Measurements from ENCODE around the gene CLEC17A.
"Not testable (repeated sequence)": the region's sequence is repeated elsewhere in the genome, so short reads cannot be mapped to it uniquely, and the experiment has no call there.

Gene CLEC17A, protein sequence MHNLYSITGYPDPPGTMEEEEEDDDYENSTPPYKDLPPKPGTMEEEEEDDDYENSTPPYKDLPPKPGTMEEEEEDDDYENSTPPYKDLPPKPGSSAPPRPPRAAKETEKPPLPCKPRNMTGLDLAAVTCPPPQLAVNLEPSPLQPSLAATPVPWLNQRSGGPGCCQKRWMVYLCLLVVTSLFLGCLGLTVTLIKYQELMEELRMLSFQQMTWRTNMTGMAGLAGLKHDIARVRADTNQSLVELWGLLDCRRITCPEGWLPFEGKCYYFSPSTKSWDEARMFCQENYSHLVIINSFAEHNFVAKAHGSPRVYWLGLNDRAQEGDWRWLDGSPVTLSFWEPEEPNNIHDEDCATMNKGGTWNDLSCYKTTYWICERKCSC

DNA sequence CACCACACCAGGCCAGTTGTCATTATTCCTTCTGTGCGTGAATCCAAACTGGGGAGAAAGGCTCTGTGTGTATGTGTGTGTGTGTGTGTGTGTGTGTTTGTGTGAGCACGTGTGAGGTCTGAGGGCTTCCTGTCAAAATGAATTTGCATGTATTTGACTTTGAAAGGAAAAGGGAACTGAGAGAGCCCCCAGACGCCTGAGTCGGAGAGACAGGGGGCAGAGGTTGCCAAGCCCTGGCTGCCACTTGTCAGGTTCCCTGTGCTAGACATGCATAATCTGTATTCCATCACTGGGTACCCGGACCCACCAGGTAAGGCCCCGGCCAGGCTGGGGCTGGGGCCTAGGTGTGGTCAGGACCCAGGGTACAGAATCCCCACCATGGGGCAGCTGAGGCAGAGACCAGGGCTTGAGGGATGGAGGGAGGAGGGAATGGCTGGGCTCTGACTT is at the start of gene CLEC17A:
TSS of gene CLEC17A (plus strand) at position 191 of the 447 bp plus-strand sequence. CDS start at position 268, 77 bp downstream.
- no peak within 1 kb of the TSS for H3K4me3 Mint-ChIP-seq
- no peaks in the 10 kb centered on the region for H3K9me3 Mint-ChIP-seq (ENCODE audit: low read depth)
- no peak within 1 kb of the TSS for H3K27ac Mint-ChIP-seq
- no peaks in the 10 kb centered on the region for H3K36me3 Mint-ChIP-seq
- H3K27me3 Mint-ChIP-seq: no peaks in the 10 kb centered on the region
- peaks cover 8% of the 10 kb centered on the region for H3K4me1 Mint-ChIP-seq (ENCODE audit: low read depth)

DNA sequence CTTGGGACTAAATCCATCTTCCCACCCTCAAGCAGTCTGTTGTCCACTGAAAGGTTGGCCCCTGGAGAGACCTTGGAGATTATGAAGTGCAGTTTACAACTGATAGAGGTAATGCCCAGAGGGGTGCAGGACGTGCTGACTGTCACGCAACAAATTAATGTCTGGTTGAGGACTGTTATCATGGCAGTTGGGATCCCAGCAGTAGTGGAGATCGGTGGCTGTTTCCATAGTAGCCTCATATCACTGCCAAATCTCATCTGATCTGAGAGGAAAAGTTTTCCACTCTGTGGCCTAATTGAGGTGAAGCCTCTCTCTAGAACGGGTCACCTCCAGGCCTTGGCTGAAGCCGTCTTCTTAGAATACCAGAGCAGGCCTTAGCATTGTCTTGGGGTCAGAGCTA is 49.4 kb upstream of the CLEC17A start:
- peaks cover 49% of the 10 kb centered on the region for H3K4me1 Mint-ChIP-seq (ENCODE audit: low read depth)

DNA sequence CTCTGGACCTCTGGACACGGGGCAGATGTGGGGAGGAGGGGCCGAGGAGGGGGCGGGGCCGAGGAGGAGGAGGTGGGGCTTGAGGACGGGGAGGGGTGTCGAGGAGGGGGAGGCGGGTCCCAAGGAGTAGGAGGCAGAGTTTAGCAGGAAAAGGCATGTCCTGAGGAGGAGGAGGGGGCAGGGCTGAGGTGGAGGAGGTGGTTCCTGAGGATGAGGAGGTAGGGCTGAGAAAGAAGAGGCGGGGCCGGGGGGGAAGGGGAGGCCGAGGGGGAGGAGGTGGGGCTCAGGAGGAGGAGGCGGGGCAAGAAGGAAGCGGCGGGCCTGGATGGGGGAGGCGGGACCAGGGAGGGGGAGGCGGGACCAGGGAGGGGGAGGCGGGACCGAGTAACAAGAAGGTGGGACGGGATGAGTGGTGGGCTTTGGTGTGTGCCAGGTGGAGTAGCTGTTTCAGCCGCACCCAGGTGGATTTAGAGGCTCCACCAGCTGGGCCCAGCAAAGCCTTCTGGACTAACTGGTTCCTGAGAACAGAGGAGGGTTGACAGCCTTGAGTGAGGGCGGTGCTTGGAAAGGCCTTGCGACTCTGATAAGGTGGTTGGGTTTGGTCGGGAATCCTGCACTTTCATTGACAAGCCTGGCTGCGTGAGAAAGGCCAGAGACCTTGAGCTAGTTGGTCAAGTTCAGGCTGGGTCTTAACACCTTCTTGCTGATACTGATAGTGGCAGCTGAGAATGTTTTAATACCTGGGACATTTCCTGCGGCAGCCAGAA is 45.8 kb upstream of the CLEC17A start:
- H3K4me3 Mint-ChIP-seq: no peak overlapping the region
- H3K27me3 Mint-ChIP-seq: no peaks in the 10 kb centered on the region
- H3K36me3 Mint-ChIP-seq: no peaks in the 10 kb centered on the region
- no peaks in the 10 kb centered on the region for H3K9me3 Mint-ChIP-seq (ENCODE audit: low read depth)
- H3K4me1 Mint-ChIP-seq (ENCODE audit: low read depth): peaks cover 39% of the 10 kb centered on the region
- H3K27ac Mint-ChIP-seq: no peak overlapping the region

More for the DNA sequence above, 49.4 kb upstream of the CLEC17A start:
- H3K27me3 Mint-ChIP-seq: no peaks in the 10 kb centered on the region
- peak overlapping the region; percentile 73 for H3K27ac Mint-ChIP-seq
- no peak overlapping the region for H3K4me3 Mint-ChIP-seq
- no peaks in the 10 kb centered on the region for H3K9me3 Mint-ChIP-seq (ENCODE audit: low read depth)
- no peaks in the 10 kb centered on the region for H3K36me3 Mint-ChIP-seq

DNA sequence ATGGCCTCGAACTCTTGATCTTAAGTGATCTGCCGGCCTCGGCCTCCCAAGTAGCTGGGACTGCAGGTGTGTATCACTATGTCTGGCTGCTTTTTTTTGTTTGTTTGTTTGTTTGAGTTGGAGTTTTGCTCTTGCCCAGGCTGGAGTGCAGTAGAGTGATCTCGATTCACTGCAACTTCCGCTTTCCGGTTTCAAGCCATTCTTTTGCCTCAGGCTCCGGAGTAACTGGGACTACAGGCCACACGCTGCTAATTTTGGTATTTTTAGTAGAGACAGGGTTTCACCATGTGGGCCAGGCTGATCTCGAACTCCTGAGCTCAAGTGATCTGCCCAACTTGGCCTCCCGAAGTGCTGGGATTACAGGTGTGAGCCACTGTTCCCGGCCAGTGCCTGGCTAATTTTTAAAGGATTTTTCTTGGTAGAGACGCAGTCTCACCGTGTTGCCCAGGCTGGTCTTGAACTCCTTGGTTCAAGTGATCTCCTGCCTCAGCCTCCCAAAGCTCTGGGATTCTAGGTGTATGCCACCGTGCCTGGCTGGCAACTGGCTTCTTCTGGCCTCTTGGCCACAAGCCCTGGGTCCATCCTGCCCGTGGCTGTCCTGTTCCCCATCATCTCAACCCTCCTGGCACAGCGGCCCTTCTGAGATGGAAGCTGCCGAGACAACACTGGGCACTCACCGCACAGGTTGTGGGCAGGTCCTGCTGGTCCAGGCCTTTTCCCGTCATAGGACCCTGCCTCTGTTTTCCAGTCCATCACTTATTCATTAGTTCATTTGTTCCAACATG is 42.0 kb upstream of the CLEC17A start:
- no peak overlapping the region for H3K4me3 Mint-ChIP-seq
- no peaks in the 10 kb centered on the region for H3K36me3 Mint-ChIP-seq
- no peaks in the 10 kb centered on the region for H3K27me3 Mint-ChIP-seq
- peaks cover 42% of the 10 kb centered on the region for H3K4me1 Mint-ChIP-seq (ENCODE audit: low read depth)
- H3K9me3 Mint-ChIP-seq (ENCODE audit: low read depth): no peaks in the 10 kb centered on the region
- H3K27ac Mint-ChIP-seq: peak overlapping the region; percentile 61

DNA sequence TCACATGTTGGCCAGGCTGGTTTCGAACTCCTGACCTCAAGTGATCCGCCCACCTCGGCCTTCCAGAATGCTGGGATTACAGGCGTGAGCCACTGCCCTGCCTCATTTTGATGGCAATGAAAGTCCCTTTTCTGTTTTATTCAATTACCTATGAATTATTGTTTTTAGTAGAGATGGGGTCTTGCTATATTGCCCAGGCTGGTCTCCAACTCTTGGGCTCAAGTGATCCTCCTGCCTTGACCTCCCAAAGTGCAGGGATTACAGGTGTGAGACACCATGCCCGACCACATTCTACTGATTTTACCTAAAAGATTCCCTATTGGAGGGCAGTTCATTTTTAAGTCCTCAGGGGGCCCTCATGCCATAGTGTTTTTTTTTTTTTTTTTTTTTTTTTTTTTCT is 40.9 kb upstream of the CLEC17A start:
- not testable (repeated sequence) for H3K9me3 Mint-ChIP-seq (ENCODE audit: low read depth); H3K27ac Mint-ChIP-seq; H3K27me3 Mint-ChIP-seq; H3K4me3 Mint-ChIP-seq; H3K36me3 Mint-ChIP-seq
- H3K4me1 Mint-ChIP-seq (ENCODE audit: low read depth): peaks cover 37% of the 10 kb centered on the region

DNA sequence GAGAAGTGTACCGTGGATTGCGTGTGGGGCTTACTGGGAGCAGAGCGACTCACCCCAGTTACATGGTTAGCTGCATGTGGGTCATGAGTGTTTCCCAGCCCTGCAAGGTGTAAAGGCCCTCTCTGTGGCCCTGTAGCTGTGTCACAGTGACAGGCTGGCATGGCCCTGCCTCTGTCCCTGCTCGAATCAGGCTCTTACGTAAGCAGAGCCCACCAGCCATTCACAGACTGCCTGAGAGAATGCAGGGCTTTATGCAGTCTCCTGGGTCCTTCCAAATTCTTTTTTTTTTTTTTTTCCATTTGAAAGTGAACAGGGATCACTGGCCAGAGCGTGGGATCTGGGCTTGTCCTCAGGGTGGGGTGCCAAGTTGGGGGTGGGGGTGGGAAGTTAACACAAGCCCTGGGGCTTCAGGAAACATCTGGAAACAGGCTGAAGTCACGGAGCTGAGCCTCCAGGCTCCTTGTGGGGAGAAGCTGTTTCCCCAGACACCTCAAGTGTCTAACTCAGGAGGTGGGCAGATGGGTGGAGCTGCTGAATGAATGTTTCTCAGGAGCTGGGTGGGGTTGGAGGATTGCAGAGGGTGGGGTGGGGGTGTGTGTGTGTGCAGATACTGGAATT is 40.1 kb upstream of the CLEC17A start:
- H3K27ac Mint-ChIP-seq: no peak overlapping the region
- H3K9me3 Mint-ChIP-seq (ENCODE audit: low read depth): no peaks in the 10 kb centered on the region
- no peak overlapping the region for H3K4me3 Mint-ChIP-seq
- peaks cover 34% of the 10 kb centered on the region for H3K4me1 Mint-ChIP-seq (ENCODE audit: low read depth)
- no peaks in the 10 kb centered on the region for H3K36me3 Mint-ChIP-seq
- H3K27me3 Mint-ChIP-seq: no peaks in the 10 kb centered on the region

DNA sequence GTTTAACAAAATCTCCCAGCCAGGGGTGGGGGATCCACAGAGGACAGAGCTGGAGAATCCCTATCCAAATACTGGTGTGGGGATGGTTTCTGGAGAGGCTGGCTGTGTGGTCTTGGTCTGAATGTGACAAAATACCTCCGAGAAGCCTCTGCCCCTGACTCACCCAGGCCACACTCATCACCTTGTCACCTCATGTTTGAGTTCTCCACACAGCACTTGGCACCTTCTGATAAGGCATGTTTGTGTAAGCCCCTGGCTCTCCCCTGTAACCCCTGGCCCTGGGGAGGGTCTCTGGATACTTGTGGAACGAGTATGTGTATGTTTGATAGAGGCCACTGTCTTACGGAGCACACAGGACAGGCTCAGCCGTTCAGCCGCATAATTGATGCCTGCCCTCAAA is 38.8 kb upstream of the CLEC17A start:
- no peak overlapping the region for H3K27ac Mint-ChIP-seq
- H3K4me1 Mint-ChIP-seq (ENCODE audit: low read depth): peaks cover 31% of the 10 kb centered on the region
- no peaks in the 10 kb centered on the region for H3K27me3 Mint-ChIP-seq
- H3K9me3 Mint-ChIP-seq (ENCODE audit: low read depth): no peaks in the 10 kb centered on the region
- H3K4me3 Mint-ChIP-seq: no peak overlapping the region
- H3K36me3 Mint-ChIP-seq: no peaks in the 10 kb centered on the region

DNA sequence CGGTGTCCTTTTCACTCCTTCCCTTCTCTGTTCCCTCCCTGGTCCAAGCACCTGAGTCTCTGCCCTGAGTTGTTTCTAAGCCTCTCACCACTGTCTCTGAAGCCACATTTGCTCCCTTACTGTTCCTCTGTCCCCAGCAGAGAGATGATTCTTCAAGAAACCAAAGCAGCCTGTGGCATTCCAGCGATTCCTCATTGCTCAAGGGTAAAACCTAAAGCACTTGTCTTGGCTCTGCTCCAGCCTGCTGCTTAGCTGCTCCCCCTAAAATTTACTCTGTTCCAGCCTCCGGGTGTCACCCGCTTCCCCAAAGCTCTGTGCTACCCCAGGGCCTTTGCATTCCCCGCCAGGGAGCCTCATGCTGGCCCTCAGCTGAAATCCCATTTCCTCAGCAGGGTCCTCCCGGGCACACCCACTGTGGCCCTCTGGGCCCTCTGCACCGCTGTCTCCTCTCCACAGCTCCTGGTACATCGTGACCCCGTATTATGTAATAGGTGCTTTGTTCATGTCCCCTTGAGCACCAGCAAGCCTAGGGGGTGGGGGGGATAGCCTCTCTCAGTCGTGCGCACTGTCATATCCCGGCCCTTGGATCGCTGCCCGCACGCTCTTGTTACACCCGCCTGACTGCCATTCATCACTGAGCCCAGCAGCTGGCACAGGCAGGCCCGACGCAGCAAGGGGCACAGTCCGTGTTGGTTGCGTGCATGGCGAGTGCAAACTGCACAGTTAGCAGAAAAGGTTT is 37.7 kb upstream of the CLEC17A start:
- H3K4me3 Mint-ChIP-seq: no peak overlapping the region
- no peaks in the 10 kb centered on the region for H3K9me3 Mint-ChIP-seq (ENCODE audit: low read depth)
- H3K4me1 Mint-ChIP-seq (ENCODE audit: low read depth): peaks cover 29% of the 10 kb centered on the region
- no peak overlapping the region for H3K27ac Mint-ChIP-seq
- no peaks in the 10 kb centered on the region for H3K27me3 Mint-ChIP-seq
- peaks cover 2% of the 10 kb centered on the region for H3K36me3 Mint-ChIP-seq

DNA sequence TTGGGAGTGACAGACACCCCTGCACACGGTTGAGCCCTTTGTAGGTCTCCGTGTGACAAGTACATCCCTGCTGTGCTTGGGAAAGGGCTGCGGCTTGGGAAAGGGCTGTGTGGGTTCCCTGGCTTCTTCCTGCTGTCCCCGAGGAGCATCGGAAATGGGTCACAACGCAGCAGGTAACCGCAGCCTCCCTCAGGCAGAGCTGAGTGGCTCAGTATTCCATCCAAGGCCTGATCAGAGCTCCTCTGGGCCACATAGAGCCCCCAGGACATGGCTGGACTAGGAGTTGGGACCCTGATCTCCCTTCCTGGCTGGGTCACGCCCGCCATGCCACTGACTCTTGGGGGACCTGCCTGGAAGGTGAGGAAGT is 37.2 kb upstream of the CLEC17A start:
- H3K27ac Mint-ChIP-seq: no peak overlapping the region
- no peaks in the 10 kb centered on the region for H3K9me3 Mint-ChIP-seq (ENCODE audit: low read depth)
- H3K27me3 Mint-ChIP-seq: no peaks in the 10 kb centered on the region
- H3K4me1 Mint-ChIP-seq (ENCODE audit: low read depth): peaks cover 33% of the 10 kb centered on the region
- H3K4me3 Mint-ChIP-seq: no peak overlapping the region
- H3K36me3 Mint-ChIP-seq: peaks cover 2% of the 10 kb centered on the region

DNA sequence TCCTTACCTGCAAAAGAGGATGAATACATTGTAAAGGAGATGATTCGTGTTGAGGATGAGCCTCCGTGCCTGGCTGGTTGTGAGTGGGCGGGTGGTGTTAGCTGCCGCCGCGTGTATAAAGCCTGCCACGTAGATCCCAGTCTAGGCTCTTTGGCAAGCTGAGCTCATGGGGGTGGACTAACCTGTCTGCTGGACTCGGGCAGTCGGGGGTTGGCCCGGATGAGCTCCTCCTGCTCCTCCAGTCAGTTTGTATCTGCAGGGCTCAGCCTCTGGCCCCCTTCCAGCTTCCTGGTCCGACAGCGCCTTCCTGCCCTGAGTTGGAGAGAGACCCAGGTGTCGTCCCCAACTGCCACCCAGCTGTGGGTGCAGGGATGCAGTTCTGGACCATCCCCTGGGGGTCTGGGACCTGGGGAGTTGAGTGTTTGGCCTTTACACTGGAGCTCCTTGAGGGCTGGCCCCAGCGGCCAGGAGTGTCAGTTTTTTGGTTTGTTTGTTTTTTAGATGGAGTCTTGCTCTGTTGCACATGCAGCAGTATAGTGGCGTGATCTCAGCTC is 32.6 kb upstream of the CLEC17A start:
- H3K27ac Mint-ChIP-seq: peak overlapping the region; percentile 31
- H3K4me3 Mint-ChIP-seq: no peak overlapping the region
- no peaks in the 10 kb centered on the region for H3K9me3 Mint-ChIP-seq (ENCODE audit: low read depth)
- H3K27me3 Mint-ChIP-seq: no peaks in the 10 kb centered on the region
- peaks cover 44% of the 10 kb centered on the region for H3K4me1 Mint-ChIP-seq (ENCODE audit: low read depth)
- peaks cover 2% of the 10 kb centered on the region for H3K36me3 Mint-ChIP-seq

DNA sequence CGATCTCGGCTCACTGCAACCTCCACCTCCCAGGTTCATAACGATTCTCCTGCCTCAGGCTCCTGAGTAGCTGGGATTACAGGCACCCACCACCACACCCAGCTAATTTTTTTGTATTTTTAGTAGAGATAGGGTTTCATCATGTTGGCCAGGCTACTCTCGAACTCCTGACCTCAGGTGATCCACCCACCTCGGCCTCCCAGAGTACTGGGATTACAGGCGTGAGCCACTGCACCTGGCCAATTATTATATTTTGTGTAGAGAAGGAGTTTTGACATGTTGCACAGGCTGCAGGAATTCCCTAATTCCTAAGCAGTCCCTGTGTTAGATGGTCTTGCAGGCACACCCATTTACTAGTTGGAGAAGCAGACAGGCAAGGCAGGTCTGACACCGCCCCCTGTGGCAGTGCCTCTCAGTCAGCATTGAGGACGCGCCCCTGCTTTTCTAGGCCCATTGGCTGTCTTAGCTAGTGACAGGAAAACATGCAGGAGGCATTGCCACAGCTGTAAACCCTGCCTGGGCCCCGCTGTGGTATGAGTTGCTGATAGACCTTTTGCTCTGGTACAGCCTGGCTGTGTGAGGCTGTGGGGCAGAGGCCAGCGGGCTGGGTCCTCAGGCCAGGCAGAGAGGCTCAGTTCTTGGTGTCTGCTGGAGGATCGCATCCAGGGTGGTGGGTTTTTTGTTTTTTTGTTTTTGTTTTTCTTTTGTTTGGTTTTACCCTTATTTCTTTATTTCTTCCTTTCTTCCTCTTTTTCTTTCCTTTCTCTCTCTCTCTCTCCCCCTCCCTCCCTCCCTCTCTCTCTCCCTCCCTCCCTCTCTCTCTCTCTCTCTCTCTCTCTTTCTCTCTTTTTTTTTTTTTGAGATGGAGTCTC is 31.5 kb upstream of the CLEC17A start:
- peaks cover 50% of the 10 kb centered on the region for H3K4me1 Mint-ChIP-seq (ENCODE audit: low read depth)
- H3K9me3 Mint-ChIP-seq (ENCODE audit: low read depth); H3K27me3 Mint-ChIP-seq; H3K36me3 Mint-ChIP-seq: not testable (repeated sequence)
- H3K27ac Mint-ChIP-seq: peak overlapping the region; percentile 34
- peak overlapping the region; percentile 49 for H3K4me3 Mint-ChIP-seq

DNA sequence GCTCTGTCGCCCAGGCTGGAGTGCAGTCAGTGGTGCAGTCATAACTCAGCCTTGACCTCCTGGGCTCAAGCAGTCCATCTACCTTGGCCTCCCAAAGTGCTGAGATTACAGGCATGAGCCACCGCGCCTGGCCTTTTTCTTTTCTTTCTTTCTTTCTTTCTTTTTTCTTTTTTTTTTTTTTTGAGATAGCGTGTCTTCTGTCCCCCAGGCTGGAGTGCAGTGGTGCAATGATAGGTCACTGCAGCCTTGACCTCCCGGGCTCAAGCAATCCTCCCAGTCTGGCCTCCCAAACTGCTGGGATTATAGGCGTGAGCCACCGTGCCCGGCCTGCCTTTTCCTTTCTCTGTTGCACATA is 30.9 kb upstream of the CLEC17A start:
- not testable (repeated sequence) for H3K36me3 Mint-ChIP-seq; H3K9me3 Mint-ChIP-seq (ENCODE audit: low read depth); H3K27me3 Mint-ChIP-seq; H3K4me3 Mint-ChIP-seq
- H3K27ac Mint-ChIP-seq: peak overlapping the region; percentile 73
- peaks cover 53% of the 10 kb centered on the region for H3K4me1 Mint-ChIP-seq (ENCODE audit: low read depth)

Measured in activated naive CD8-positive, alpha-beta T cell (primary cell).